HG02798 (cell line): Measurements from ENCODE around the gene BDNF.
"Not testable (repeated sequence)": the region's sequence is repeated elsewhere in the genome, so short reads cannot be mapped to it uniquely, and the experiment has no call there.

Source experiments
- ATAC-seq: cut with Tn5 transposase; IDR thresholded peaks from one replicate; pipeline ENCODE4 v1.9.1; 2021; ENCODE audit warnings: mild to moderate bottlenecking; ENCODE audit not compliant: unreplicated experiment, poor library complexity

BDNF gene

GRCh38 chr11:27673979-27674663 is 26.1 kb downstream of the BDNF start:
- no peak for ATAC-seq

DNA sequence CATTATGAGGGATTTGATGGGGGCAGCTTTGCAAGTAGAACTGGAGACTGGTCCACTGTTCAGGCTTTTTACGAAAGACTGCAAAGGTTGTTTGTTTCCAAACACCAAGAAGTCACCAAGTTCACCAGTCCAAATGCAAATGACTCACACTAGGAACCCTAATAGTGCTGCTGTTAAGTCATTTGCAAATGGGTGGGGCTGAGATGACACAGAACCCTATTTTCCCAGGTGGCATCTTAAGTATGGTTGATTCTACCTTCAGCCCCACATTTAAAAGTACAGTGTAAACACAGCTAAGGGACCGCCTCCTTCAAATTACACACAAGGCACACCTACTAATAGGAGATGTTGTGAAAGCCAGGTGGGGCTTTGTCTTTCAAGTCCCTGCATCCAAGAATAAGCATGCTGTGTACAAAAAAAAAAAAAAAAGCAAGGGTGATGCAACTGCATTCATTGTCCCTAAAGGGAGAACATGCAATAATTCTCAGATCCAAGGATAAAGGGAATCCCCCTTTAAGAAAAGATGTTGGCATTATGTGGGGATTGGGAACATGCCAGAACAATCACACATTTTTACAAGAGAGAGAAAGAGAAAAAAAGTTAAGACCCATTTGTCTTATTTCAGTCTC is 27.3 kb downstream of the BDNF start:
- ATAC-seq, result no peak

DNA sequence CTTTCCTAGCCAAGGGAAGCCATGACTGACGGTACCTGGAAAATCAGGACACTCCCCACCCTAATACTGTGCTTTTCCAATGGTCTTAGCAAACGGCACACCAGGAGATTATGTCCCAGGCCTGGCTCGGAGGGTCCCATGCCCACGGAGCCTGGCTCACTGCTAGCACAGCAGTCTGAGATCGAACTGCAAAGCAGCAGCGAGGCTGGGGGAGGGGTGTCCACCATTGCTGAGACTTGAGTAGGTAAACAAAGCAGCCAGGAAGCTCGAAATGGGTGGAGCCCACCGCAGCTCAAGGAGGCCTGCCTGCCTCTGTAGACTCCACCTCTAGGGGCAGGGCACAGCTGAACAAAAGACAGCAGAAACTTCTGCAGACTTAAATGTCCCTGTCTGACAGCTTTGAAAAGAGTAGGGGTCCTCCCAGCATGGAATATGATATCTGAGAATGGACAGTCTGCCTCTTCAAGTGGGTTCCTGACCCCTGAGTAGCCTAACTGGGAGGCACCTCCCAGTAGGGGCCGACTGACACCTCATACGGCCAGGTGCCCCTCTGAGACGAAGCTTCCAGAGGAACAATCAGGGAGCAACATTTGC is 34.6 kb downstream of the BDNF start:
- ATAC-seq, result not testable (repeated sequence)

- no peak for ATAC-seq
These were observed 36.9 kb downstream of the BDNF start for GRCh38 chr11:27663326-27663725.

DNA sequence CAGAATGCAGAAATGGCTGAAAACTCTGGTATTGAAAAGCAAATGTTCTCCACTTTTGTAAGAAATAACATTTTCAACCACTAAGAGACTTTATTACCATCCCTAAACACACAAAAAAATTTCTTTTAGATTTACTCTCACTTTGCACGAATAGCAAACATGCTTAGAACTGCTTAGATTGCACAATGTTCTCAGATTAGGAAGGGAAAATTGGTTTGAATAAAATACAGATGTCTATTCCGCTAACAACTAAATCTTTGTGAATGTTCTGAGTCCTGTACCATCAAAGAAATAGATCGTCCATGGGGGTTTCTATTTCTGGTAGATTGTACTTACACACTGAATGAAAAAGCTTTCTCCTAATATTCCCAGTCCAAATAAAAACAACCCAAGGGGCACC is 40.1 kb downstream of the BDNF start:
- no peak for ATAC-seq

DNA sequence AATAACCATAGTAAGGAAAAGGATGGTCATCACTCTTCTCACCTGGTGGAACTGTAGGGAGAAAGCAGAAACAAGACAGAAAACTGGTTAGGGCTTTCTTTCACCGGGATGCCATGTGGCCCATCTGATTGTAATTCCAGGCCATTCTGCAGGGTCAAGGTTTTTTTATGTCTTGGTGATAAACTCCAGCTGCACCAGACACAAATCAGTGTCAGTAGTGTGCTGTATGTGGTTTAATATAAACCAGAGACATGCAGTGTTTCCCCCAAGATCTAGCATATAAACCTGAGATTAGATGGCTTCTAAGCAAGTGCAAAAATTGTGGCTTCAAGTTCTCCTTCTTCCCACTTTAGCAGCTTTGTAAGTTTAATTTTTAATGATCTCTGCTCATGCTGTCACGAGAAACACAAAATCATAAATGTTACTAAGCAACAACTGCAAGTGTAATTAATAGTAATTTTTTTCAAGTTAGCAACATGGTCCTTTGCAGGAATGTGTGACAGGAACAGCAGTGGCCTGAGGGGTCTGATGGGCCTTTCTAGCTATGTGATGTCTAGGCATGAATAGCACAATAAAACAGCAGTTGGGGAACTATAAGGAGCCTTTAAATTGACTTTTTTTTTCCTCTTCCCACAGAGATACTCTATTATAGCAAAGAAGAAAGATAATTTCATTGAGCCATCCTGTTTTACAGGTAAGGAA is 41.6 kb downstream of the BDNF start:
- ATAC-seq, result no peak

- no peak for ATAC-seq
These were observed 43.3 kb downstream of the BDNF start for GRCh38 chr11:27656806-27657483.

GRCh38 chr11:27656320-27656719 is 43.9 kb downstream of the BDNF start:
- ATAC-seq, result no peak

GRCh38 chr11:27653990-27654758 is 46.1 kb downstream of the BDNF start:
- no peak for ATAC-seq

DNA sequence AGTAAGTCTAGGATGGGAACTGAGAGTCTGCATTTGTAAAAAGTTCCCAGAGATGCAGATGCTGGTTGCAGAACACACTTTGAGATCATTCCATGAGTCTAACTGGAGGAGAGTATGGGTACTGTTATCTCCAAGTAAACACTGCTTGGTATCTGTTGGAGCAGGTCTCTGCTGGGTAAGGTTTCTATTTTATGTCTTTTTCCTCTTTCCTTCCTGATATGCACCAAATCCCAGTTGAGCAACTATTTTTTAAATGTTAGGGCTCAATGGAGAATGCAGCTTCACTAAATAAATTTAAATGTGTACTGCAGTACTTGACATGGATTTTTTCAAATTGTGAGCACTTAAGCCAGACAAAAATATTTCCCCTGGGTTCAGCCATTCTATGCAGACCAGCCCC is 48.5 kb downstream of the BDNF start:
- ATAC-seq, result no peak

DNA sequence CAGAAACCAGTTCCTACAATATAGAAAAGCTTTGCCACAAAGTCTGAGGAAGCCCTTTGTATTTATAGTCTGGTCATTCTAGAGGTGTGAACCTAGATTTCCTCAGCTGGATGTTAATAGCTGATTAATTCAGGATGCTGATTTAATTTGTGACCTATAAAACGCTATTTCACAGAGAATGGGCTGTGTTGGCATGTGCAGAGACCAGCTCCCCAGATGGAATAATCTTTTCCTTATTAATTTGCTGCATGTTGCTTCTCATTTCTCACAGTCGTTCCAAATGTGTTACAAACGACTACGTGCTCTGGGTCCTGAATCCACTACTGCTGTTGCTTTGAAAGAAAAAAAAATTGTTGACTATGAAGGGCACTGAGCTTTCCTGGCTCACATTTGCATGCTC is 49.3 kb downstream of the BDNF start:
- ATAC-seq, result no peak

GRCh38 chr11:27649800-27650199 is 50.5 kb downstream of the BDNF start:
- ATAC-seq, result no peak

- ATAC-seq, result no peak
These were observed 51.4 kb downstream of the BDNF start for GRCh38 chr11:27648840-27649239.

DNA sequence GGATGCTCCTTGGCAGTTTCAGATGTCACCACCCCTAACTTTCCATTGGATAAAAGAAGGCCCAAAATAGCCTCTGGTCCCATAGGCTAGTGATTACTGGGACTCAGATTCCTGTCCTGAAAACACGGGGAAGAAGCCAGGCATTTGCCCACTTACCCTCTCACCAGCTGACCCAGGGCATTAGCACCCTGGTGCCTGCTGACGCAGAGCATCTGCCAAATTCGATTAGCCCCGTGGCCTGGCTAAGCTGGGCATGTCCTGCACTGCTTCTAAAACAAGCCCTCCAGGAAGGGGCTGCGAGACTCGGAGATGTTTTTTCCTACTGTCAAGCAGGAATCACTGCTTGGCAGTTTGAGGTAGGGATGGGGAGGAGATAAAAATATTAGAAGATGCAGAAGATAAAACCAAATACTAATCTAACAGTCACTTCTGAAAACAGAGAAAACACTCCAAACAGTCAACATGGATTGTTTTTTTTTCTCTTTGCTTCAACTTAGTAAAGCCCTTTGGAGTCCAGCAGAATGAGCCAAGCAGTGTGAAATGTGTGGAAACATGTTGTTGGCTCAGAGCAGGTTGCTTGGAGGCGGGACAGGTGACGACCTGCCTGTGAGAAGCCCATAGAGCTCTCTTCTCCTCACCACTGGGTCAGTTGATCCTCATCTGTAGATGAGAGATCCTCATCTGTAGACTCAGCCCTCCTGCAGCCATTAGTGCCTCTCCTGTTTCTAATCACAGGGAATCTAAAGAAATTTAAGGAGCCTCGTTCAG is 54.0 kb downstream of the BDNF start:
- ATAC-seq, result no peak

DNA sequence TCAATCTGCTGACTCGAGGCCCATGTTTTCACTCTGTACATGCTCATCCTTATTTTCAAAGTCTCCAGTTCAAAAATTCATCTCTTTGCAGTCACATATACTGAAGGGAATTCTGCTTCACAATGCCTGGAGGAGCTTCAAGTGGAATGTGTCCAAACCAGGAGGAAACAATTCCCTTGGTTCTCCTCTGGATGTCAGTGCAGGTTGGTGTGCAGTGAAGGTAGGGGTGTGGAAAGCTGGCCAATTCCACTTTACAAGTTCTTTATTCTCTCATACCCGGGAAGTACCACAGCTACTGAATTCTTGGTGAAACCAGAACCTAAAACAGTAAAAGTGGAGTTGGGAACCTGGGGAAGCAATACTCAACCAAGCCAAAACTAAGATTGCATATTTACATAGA is 57.3 kb downstream of the BDNF start:
- ATAC-seq, result no peak

DNA sequence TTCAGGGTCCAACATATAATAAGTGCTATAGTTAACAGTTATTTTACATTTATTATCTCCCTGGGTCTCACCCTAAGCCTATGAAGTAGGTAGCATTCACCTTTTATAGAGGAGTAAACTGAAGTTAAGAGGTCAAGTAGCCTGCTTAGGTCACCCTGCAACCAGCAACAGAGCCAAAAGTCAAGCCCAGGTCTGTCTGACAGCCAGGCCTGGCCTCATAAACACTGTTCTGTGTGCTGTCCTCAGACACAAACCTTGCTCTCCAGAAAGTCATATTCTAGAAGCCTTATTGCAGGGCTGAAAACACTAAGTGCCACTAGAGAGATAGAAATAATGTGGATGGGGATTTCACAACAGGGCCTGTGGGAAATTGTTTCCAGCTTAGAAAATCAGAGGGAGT is 59.3 kb downstream of the BDNF start:
- no peak for ATAC-seq

DNA sequence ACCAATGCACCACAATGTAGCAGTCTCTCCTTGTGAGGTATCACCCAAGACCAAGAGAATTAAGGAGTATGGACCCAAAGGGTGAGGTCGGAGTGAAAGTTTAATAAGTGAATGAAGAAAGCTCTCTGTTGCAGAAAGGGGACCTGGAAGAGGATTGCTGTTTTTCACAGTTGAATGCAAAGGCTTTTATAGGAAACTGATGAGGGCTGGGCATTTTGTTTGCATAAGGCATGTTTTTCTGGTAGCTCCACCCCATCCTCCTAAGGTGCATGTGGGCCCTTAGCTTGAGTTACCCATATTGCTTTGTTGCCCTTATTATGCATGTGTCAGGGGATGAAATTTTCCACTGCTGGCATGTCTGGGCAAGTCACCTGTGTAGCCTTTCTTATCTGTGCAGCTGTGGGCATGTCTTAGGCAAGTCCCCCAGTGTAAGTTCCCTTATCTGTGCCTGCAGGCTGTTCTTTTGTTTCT is 64.7 kb downstream of the BDNF start:
- no peak for ATAC-seq

DNA sequence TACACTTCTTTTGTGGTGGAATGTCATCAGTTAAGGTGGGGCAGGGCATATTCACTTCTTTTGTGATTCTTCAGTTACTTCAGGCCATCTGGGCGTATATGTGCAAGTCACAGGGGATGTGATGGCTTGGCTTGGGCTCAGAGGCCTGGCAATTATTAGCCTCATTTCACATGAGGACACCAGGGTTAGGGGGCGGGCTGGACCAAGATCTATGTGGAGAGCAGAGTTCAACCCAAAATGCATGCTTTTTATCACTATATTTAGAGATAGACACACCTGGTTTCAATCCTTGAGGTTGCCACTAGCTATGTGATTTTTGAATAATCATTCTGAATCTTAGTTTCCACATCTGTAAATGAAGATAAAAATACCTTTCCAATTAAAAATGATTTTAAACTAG is 65.5 kb downstream of the BDNF start:
- not testable (repeated sequence) for ATAC-seq

GRCh38 chr11:27634282-27634681 is 66.0 kb downstream of the BDNF start:
- ATAC-seq, result not testable (repeated sequence)
